ENCODE measurements around the gene C16orf90. TPM values are rescaled to one million over a fixed set of nuclear protein-coding genes. Genes with fewer than 3 reads are reported as not detected.
A peak's percentile ranks its signal among the peaks of the same experiment; 100 is the strongest.

C16orf90 gene
- polyA plus RNA-seq, 1 of the 3 experiments (the other 2 are of a cell fraction), result not detected

DNA sequence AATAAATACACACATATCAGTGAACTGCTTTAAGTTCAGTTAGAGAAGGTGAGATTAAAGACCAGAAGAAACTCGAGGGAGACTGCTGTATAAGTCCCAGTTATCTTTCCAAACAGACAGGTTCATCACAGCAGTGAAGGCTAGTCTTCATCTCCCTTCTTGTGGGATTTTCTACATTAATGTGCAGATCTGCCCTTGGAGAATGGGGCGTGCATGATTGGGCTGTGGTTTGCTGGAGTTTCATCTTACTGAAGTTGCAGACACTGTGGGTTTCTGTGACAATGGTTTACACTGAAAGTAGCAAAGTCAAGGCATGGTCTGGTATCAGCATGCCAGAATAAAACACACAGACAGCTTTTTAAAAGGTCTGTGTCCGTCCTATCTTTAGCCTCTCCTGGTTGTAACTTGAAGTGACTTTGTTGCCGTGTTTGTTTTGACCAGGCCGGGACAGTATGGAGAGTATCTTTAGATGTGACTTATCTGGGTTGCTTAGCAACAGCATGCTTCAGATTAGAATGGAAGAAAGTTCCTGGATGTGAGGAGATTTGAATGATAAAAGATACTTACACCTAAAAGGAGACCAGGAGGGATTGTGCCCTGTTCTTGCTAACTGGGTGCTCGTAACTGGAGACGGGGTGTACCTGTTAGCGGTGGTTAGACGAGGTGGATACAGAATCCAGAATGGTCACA lies 35.7 kb downstream of the C16orf90 start:
- peak overlapping the region in 1 of 2 experiments; percentile 79; a peak in 1 of 4 replicates for H3K27ac ChIP-seq (ENCODE audit: low read depth in 2 of 2, low read length in 1 of 2)
- 83% methylated on average over 9 of the region's 9 CpGs for WGBS (ENCODE audit: low lambda C conversion rate)

DNA sequence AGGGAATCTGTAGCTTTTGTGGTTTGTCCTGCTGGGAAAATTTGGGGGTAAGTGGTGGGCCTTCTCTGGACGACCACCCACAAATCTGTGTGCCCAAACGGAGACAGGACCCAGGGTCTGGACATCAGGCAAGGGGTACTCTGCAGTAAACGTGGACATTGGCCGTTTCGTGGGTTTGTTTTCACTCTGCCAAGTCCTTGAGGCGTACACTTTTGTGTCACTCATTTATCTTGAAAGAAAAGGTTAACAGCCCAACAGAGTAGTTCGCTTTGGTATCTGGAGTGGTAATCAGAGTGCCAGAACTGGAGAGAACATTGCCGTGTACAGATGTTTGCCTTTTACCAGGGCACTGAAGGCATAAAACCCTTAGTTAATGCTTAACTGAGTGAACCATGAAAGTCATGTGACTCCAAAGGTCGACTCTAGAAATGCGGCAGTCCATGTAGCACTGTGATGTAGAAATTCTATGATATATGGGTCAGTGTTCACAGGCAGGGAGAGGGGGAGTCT lies 36.4 kb downstream of the C16orf90 start:
- Histone ChIP-seq H3K9ac (peak overlapping the region; percentile 90), H3K9me2 (no peaks in the 10 kb centered on the region), H3K27me3 (ENCODE audit: insufficient read depth) (no peaks in the 10 kb centered on the region), H2AFZ (ENCODE audit: low read depth) (no peak overlapping the region), H3F3A (replicated peaks; ENCODE audit: insufficient read depth) (no peaks in the 10 kb centered on the region), H3K4me1 (ENCODE audit: control insufficient read depth in 1 of 2, insufficient read depth in 2 of 2, low read depth in 1 of 2, low read length in 1 of 2) (peaks cover 17 to 19% of the 10 kb centered on the region in 2 experiments; a peak in 3 of 4 replicates), H4K20me1 (ENCODE audit: insufficient read depth) (peaks cover 46% of the 10 kb centered on the region), H3K27ac (ENCODE audit: low read depth in 2 of 2, low read length in 1 of 2) (peak overlapping the region; percentile 79 to 94), H3K36me3 (replicated peaks in 1 of 2; ENCODE audit: control insufficient read depth in 1 of 2, insufficient read depth in 2 of 2, low read length in 1 of 2) (no peaks in the 10 kb centered on the region), H3K9me3 (no peaks in the 10 kb centered on the region), H3K4me2 (peak overlapping the region; percentile 84), H3K4me3 (ENCODE audit: low read depth in 2 of 2, low read length in 1 of 2) (peak overlapping the region; percentile 69 to 81), H3K79me2 (ENCODE audit: insufficient read depth) (peaks cover 58% of the 10 kb centered on the region)
- TF ChIP-seq, protein P1, sequence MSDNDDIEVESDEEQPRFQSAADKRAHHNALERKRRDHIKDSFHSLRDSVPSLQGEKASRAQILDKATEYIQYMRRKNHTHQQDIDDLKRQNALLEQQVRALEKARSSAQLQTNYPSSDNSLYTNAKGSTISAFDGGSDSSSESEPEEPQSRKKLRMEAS (IDR thresholded peaks at IDR 0.05; ENCODE audit: low read depth), result 0 out of 2 replicates have a peak, but pooled peaks have one; percentile 10
- TF ChIP-seq ELF1 (IDR thresholded peaks at IDR 0.05) (no peak), SIN3A (IDR thresholded peaks at IDR 0.05; ENCODE audit: borderline replicate concordance, low read depth, low read length) (0 out of 2 replicates have a peak, but pooled peaks have one; percentile 1), NFIC (IDR thresholded peaks at IDR 0.05; ENCODE audit: borderline replicate concordance) (no peak), MEF2A (IDR thresholded peaks at IDR 0.05; ENCODE audit: borderline replicate concordance, low read depth) (no peak), MXI1 (IDR thresholded peaks at IDR 0.05; ENCODE audit: low read depth, low read length) (peak; percentile 31; the same call in 1 of the 2 replicates)
- TF ChIP-seq, protein P2, sequence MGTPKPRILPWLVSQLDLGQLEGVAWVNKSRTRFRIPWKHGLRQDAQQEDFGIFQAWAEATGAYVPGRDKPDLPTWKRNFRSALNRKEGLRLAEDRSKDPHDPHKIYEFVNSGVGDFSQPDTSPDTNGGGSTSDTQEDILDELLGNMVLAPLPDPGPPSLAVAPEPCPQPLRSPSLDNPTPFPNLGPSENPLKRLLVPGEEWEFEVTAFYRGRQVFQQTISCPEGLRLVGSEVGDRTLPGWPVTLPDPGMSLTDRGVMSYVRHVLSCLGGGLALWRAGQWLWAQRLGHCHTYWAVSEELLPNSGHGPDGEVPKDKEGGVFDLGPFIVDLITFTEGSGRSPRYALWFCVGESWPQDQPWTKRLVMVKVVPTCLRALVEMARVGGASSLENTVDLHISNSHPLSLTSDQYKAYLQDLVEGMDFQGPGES (IDR thresholded peaks at IDR 0.05; ENCODE audit: low read depth, low read length), result no peak
- TF ChIP-seq, protein P3, sequence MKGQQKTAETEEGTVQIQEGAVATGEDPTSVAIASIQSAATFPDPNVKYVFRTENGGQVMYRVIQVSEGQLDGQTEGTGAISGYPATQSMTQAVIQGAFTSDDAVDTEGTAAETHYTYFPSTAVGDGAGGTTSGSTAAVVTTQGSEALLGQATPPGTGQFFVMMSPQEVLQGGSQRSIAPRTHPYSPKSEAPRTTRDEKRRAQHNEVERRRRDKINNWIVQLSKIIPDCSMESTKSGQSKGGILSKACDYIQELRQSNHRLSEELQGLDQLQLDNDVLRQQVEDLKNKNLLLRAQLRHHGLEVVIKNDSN (IDR thresholded peaks at IDR 0.05; ENCODE audit: borderline replicate concordance, low read depth), result 0 out of 2 replicates have a peak, but pooled peaks have one; percentile 61
- no peak for DNase-seq
- CTCF ChIA-PET, result interaction anchor here (0.6 to 1.6 kb wide), 2 partner anchors 20 to 327 kb away, joined by 3 read pairs; no protein-coding TSS in a partner anchor
- WGBS (ENCODE audit: low lambda C conversion rate), result 4% methylated on average over 10 of the region's 10 CpGs
- POLR2A ChIA-PET, result no interaction called here

More for the DNA sequence above, 35.7 kb downstream of the C16orf90 start:
- Histone ChIP-seq H4K20me1 (ENCODE audit: insufficient read depth) (peaks cover 53% of the 10 kb centered on the region), H3K4me1 (ENCODE audit: control insufficient read depth in 1 of 2, insufficient read depth in 2 of 2, low read depth in 1 of 2, low read length in 1 of 2) (peaks cover 19 to 20% of the 10 kb centered on the region in 2 experiments; a peak in 3 of 4 replicates), H3K9ac (peak overlapping the region; percentile 90; the same call in 1 of the 2 replicates), H3K4me2 (peak overlapping the region; percentile 84), H3K36me3 (replicated peaks in 1 of 2; ENCODE audit: control insufficient read depth in 1 of 2, insufficient read depth in 2 of 2, low read length in 1 of 2) (no peaks in the 10 kb centered on the region), H3K79me2 (ENCODE audit: insufficient read depth) (peaks cover 64% of the 10 kb centered on the region), H3F3A (replicated peaks; ENCODE audit: insufficient read depth) (no peaks in the 10 kb centered on the region), H3K27me3 (ENCODE audit: insufficient read depth) (no peaks in the 10 kb centered on the region), H2AFZ (ENCODE audit: low read depth) (no peak overlapping the region), H3K9me3 (no peaks in the 10 kb centered on the region), H3K4me3 (ENCODE audit: low read depth in 2 of 2, low read length in 1 of 2) (peak overlapping the region; percentile 69 to 81), H3K9me2 (no peaks in the 10 kb centered on the region)
- TF ChIP-seq JUND (IDR thresholded peaks at IDR 0.05), result no peak
- no peak for DNase-seq
- ChIA-PET POLR2A (no interaction called here), CTCF (interaction anchor here (1.6 kb wide), 1 partner anchor 328 kb away, joined by 3 read pairs; no protein-coding TSS in a partner anchor)

All from SK-N-SH (cell line).